OCI-LY3 (cell line): ENCODE results near the gene PKHD1.

Source experiments
- CTCF ChIP-seq: fragments of 200-600, 300-600 bp; sonication (generic); IDR thresholded peaks from 2 replicates; pipeline ENCODE4 v1.5.1; 2014; ENCODE audit warnings: antibody characterized with exemption, low read length, low read depth
- EZH2phosphoT487 ChIP-seq: fragments of 200-600 bp; shearing (Covaris generic); IDR thresholded peaks from 2 replicates; pipeline ENCODE4 v1.6.1; 2018; ENCODE audit warnings: antibody characterized with exemption, mixed run types, low read depth

GRCh38 chr6:51654647-51655046, 432.8 kb downstream of the PKHD1 start:
- no peak for TF ChIP-seq CTCF
- no peak for TF ChIP-seq EZH2phosphoT487
